SIG-M5 treated with dmso at 0.1 percent for 504 hours (cell line): ENCODE results near the gene CLNK.

Source experiments
- DNase-seq: peaks from one replicate; lab custom pipeline; 2025; ENCODE audit not compliant: unreplicated experiment; lab: John Stamatoyannopoulos, UW

CLNK gene

DNA sequence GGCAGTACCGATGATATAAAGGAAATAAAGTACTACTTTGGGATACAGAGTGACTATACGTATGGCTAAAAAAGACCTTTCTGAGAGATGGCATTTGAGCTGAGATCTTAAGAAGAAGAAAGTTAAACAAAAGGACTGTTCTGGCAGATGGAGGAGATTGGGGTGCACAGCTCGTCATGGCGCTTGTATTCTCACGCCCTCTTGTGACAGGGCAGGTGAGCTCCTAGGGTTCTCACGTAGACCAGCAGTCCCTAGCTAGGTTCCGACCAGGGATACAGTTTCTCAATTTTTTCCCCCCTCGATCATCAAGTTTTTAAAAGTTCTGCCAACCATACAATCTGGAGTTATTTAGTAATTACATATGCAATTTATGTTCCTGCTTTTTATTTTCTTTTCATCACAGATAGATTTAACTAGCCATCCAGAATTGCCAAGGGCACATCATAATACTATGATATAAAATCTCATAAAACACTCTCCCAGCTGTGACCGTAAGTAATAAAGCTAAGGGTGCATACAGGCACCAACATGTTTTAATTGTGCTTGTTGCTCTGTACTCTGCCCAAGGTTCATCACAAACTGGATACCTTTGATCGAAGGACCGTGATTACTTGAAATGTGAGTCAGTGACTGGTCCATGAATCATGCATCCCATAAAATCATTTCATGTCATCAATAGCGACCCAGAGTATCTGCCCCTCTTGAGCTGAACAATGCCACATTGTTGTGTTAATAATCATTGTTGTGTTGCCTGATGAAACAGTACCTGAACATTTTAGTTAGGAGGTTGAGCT is 157.9 kb downstream of the CLNK start:
- no peak for DNase-seq

DNA sequence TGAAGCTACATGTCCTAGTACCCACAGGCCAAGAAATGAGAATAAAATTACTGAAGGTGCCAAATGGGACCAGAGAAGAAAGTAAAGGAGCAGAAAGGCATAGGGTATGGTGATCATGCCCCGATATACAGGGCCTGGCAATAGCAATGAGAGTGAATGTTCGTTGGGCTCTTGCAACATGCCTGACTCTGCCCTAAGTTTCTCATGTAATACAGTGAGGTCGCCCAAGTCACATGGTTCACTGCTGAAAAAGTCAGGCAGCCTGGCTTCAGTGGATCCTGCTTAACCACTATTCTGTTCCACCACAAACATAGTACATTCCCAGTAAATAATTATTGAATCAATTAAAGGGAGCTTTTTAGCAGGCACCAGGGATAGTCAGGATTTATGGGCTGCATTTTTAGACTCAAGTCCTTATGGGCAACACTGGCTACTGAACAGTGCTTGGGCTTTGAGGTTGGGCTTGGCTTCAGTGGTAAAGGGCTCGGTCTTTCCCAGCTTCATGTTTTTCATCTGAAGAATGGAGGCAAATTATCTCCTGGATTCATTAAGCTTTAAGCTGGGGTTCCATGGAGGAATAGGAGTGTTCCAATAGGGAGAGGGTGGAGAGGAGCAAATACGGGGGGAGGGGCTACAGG is 160.3 kb downstream of the CLNK start:
- no peak for DNase-seq

DNA sequence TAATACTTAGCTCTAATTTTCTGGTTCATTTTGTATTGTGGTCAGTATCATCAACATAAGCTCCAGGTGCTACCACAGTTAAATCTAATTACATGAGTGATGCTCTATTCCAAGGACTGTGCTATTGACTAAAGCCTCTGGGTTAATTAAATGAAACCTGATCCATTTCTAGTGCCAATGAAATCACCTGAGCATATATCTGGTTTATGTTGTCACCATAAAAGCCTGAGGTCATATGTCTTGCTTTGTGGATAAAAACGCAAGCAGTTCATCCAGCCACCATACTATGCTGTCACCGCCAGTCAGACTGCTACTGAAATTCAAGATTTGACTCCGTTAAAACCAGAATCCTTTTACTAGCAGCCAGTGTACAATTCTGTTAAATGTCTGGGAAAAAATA is 163.1 kb downstream of the CLNK start:
- DNase-seq: no peak

DNA sequence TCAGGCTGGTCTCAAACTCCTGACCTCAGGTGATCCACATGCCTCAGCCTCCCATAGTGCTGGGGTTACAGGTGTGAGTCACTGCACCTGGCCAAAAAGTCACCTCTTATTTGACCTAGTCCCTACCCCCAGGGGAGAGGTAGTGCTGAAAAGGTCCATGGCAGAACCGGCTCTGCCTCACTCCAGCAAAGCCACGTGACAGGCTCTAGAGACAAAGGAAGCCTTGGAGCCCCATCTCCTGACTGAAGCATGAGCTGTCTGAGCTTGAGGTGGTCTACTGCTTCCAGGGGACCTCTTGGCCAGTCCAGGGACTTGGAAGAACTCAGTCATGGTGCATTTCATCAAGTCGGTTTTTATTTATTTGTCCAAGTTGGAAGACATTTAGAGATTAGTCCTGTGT is 174.8 kb downstream of the CLNK start:
- DNase-seq: no peak

DNA sequence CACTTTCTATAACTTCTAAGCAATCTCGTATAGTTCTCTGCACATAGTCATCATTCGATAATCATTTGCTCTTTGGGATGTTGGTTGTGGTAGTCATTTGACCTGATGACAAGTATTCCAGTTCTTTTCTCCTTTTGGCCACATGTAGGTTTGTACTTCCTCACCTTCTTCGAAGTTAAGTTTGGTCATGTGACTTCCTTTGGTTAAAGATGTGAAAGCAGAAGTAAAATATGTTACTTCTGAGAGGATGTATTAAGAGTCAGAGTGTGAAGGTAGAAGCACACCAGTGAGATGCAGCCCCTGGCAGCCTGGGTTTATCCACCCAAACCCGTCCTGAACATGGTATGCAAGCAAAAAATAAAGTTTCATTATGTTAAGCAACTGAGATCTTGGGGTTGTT is 178.5 kb downstream of the CLNK start:
- no peak for DNase-seq

DNA sequence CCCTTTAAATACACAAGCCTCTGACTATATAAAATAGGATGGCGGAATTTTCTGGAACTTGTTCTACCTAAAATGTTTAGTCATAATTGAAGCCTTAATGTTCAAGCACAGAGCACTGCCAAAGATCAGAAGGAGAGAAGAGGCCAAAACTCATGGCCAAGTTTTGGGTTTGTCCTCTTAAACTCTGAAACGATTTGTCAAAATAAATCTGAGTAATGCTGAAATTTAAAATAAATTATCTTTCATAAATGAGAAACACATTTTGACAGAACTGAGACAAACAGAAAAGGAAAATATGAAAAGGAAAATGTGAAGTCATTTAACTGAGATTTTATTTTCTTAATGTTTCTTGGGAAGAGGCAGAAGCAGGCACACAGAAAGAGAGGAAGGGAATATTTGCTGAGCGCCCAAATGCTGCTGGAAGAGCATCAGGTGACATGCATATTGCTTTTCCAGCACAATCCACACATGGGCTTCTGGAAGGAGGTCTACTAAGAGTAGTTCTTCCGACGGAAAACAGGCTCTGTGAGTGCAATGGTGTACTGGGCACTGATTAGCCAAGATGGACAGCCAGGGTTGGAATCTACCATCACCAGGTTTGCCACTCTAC is 179.9 kb downstream of the CLNK start:
- no peak for DNase-seq

DNA sequence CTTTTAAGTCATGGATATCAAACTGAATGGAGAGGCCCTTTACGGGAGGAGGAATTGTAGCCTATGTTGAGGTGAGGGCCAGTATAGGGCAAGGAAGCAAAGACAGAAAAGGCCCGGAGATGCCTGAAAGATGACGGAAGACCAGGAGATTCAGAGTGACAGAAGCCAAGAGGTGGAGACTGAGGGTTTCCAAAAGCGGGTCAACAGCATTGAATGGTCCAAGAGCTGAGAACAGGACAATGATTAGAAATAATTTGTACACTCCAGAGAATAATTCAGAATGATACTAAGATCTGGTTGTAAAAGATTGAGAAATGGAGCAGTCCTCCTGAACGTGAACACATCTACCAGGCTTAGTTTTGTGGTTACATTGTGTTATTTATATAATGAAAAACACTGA is 181.9 kb downstream of the CLNK start:
- no peak for DNase-seq

DNA sequence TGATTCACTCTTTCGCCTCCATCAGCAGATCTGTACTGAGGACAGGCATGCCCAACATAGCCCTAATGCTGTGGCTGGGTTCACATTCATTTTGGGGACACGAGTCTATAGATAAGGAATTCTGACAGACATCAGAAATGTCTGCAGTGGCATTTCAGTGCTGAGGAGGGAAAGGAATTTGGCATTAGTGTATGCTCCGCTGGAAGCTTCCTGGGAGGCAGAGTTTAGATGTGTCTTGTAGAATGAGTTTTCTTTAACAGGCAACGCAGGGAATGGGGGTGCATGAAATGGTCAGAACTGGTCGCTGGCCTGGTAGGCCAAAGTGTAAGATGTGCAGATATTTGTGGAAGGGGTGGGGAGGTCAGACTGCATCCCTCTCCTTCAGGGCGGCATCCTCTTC is 183.8 kb downstream of the CLNK start:
- DNase-seq: no peak

DNA sequence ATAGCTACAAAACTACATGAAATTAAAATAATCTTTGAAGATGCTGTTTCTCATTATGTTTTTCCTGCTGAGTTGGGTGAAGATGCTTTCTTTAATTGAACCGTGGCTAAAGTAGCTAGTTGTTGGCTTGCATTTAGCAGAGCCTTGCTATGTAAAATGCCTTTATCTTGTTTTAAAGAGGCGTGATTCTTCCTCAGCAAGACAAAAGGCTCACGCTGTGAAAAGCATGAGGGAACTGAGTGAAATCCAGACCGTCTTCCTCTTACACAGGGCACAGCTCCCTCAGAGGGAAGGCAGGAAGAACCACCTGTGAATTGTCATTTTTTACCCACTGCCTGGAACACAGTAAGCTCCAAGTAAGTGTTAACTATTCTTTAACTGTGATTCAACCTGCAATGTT is 188.4 kb downstream of the CLNK start:
- DNase-seq: no peak

DNA sequence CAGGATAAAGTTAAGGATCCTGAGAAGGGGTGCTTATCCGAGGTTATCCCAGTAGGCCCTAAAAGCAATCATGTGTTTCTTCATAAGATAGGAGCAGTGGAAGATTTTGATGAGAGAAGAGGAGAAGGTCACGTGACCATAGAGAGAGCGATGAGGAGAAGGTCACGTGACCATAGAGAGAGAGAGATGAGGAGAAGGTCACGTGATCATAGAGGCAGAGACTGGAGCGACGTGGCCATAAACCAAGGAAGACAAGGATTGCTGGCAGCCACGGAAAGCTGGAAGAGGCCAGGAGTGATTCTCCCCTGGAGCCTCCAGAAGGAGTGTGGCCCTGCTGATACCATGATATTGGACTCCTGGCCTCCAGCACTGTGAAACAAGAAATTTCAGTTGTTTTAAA is 188.9 kb downstream of the CLNK start:
- no peak for DNase-seq

DNA sequence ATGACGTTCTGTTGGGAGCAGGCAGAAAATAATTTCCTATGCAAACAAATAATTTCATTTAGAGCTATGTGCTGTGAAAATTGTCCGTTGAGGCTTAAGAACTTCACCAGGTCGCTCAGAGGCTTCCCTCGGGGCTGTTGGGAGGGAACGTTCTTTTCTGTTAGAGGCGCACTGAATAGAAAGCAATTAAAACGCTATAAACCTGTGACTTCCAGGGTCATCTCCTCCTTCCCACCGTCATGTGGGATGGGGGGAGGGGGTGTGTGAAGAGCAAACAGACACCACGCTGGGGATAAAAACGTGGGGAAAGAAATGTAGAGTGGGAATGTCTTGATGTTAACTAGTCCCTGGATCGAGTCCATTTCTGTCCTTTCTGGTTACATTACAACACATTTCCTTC is 192.1 kb downstream of the CLNK start:
- DNase-seq: no peak

DNA sequence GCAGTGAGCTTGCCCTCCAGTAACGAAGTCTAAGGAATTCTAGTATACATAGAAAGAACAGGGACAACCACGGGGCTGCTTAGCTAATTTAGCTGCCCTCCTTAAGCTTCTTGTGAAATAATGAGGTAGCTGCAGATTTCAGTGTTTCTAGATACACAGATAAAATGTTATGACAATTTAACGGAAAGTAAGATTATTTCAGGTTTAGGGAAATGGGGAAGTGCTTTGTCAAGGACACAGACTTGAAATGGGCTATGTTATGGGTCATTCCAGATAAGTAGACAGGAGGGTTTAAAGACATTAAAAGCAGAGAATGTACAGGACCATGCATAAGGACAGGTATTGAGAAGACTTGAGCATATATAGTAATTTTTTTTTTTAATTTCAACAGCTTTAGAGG is 193.2 kb downstream of the CLNK start:
- DNase-seq: no peak

DNA sequence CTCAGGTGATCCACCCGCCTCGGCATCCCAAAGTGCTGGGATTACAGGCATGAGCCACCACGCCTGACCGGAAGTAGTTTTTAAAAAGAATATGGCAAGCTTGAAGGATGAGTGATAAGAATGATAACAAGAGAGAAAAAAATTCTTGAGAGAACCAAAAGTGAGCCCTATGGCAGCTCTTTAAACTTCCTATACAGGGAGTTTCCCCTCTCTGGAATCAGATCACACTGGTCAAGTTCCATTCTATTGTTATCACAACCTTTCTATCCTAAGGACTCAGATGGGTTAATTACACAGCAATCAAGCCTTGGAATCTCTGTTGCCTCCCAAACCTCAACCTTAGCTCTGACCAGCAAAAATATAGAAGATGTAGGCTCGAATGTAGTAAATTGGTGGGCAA is 193.6 kb downstream of the CLNK start:
- DNase-seq: no peak

DNA sequence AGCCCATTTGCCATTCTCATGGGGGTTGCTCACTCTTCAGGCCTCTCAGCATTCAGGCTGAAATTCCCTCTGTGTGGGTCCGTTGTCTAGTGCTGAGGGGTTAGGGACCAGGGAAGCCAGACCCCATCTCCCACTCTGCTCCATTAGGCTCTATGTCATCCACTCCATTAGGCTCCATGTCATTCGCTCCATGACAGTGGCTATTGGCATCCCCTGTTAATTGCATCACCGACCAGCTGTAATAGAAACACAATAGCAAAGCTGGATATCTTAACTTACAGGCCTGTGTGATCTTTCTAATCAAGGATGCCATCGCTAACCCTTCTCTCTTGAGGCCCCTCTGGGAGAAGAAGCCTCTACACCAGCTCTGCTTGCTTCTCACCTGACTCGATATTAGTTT is 201.7 kb downstream of the CLNK start:
- DNase-seq: no peak

DNA sequence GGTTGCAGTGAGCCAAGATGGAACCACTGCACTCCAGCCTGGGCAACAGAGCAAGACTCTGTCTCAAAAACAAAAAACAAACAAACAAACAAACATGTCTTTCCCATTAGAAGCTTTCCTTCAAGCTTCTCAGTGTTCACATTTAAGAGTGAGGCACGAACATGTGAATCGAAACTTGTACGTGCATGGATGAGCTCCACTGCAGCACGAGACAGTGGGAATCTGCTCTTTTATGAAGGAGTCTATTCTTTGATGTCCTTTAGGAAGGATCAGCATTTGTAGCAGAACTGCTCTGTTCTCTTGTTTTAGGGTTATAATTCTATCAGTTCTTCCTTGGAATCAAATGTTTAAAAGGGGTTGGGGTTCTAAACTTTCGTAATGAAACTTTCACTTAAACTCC is 204.0 kb downstream of the CLNK start:
- DNase-seq: no peak

DNA sequence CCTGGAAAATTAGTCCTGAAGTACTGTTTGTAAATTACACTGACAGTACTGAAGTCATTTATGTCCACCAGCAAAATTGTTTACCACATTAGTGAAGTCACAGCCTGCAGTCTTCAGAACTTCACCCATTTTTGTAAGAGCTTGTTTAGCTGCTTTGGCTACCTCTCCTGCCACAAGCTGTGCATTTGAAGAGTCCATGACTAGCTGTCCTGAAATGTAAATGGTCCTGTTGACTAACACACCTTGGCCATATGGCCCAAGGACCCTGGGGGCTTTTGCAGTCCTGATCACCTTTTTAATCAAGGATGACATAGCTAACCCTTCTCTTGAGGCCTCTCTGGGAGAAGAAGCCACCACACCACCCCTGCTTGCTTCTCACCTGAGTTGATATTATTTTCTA is 205.9 kb downstream of the CLNK start:
- no peak for DNase-seq

DNA sequence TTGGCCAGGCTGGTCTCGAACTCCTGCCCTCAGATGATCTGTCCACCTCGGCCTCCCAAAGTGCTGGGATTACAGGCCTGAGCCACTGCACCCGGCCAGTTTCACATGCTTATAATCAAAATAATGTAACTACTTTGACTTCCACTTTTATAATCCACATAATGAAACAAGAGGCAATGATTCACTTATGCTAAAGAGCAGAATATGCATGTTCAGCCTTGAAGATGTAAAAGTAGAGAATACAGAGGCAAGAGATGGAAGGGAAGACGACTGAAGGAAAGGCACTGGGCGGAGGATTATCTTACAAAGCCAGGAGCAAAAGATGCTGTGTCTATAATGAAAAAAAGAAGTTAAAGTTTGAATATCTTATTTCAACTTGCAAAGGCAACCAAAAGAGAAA is 214.1 kb downstream of the CLNK start:
- DNase-seq: no peak

DNA sequence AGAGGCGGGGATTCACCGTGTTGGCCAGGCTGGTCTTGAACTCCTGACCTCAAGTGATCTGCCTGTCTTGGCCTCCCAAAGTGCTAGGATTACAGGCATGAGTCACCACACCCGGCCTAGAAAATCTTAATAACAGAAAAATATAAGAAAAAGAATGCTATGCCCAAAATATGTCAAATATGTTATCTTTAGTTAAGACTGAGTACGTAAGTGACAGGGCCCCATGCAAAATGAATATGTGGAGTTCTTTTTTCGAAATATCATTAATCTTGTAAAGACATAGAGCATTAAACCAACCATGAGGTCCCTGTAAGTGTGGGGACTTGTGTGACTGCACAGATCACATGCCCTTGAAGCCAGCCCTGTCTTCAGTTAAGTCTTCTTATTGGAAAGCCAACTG is 218.4 kb downstream of the CLNK start:
- DNase-seq: no peak

DNA sequence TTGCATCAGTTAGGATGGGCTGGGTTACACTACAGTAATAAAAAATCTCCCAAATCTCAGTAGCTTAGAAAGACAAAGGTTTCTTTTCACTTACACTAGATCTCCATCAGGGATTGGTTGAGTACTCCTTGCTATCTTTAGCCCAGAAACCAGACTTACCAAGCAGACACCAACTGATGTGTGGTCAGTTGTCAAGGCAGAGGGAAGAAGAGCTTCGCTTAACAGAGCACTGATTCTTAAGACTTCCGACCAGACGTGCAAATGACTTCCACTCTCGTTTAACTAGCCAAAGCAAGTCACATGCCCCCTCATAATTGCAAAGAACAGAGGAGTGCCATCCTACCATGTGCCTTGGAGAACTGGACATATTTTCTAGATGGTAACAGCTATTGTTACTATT is 221.7 kb downstream of the CLNK start:
- no peak for DNase-seq

DNA sequence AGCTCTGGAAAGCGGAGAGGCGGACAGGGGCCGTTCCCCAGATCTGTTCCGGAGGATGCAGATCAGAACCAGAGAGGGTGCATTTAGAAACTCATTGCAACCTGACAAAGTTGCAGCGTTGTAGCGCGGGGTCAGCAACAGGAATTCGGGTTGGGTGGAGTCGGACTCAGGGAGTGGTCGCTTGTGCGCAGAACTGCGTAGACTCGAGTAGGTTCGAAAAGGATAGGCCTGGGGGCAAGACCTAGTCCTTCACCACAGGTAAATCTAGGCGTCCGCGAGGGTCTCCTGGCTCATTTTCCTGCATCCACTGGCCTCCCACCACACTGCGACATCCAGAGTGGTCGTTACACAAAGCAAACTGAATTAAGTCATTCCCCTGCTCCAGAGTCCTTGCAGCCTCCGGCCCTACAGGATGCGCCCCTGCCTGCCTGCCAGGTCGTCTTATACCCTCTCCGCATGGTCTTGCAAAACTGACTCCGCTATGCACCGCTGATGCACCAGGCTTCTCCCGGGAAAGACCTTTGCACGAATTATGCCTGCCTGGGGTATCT is 222.6 kb downstream of the CLNK start:
- no peak for DNase-seq

DNA sequence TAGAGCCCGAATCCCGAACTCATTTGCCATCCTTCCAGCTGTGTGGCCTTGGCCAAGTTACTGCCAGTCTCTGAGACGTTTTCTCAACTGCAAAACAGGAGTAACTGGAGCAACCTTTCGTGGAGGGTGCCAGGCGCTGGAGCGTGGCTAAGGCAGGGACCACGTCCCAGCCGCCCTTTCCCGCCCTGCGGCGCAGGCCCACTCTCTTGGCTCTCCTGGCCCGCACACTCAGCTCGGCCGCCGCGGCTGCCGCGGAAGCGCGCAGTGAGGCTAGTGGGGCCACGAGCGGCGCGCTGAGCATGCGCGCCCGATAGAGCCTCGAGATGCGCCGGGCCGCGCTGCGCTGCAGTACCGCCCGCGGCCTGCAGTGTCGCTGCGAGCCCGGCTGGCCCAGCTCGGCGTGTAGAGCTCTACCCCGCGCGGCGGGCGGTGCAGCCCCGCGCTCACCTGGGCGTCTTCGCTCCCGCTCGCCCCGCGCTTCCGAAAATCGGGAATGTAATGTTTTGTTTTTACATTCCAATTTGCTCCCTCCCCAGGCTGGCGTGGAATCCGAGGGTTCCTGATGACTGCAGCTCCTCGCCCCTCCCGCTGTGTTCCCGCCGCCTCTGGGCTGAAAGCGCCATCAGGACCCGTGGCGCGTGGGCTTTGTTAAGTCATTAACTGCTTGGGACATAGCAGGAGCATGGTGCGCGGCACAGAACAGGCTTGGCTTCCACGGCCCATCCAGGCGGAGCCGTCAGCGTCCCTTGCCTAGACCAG is 223.3 kb downstream of the CLNK start:
- DNase-seq: no peak
